Measurements from ENCODE around the gene INHBB. TPM values are rescaled to one million over a fixed set of nuclear protein-coding genes. Genes with fewer than 3 reads are reported as not detected.
"Not testable (repeated sequence)": the region's sequence is repeated elsewhere in the genome, so short reads cannot be mapped to it uniquely, and the experiment has no call there.

INHBB gene
- 1 to 10 TPM in 4 of 12 donors, under 1 TPM in 6, not detected in 2; 0.48 to 1.5 (median 0.91) TPM for polyA plus RNA-seq (ENCODE audit: insufficient read length in 12 of 12)
- long read RNA-seq, donor 1: 0 reads
- long read RNA-seq, donor 2: 0 reads
- long read RNA-seq, donor 3: 0 reads
- long read RNA-seq, donor 4: 0 reads
- long read RNA-seq, donor 5: 0 reads
- long read RNA-seq, donor 6: 0 reads
- long read RNA-seq, donor 7: 0 reads
- long read RNA-seq, donor 8: 0 reads
- long read RNA-seq, donor 9: 0 reads
- long read RNA-seq, donor 10: 0 reads
- long read RNA-seq, donor 11, partial matches to known transcripts: 0 of 1 reads
- long read RNA-seq, donor 11, other reads (novel, unspliced or antisense): 0 of 1 reads

DNA sequence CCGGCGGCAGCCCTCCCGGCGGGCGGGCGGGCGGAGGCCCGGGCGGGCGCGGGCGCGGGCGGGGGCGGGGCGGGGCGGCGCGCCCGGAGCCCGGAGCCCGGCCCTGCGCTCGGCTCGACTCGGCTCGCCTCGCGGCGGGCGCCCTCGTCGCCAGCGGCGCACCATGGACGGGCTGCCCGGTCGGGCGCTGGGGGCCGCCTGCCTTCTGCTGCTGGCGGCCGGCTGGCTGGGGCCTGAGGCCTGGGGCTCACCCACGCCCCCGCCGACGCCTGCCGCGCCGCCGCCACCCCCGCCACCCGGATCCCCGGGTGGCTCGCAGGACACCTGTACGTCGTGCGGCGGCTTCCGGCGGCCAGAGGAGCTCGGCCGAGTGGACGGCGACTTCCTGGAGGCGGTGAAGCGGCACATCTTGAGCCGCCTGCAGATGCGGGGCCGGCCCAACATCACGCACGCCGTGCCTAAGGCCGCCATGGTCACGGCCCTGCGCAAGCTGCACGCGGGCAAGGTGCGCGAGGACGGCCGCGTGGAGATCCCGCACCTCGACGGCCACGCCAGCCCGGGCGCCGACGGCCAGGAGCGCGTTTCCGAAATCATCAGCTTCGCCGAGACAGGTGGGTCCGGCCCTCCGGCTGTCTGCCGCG lies at the start of gene INHBB:
TSS of gene INHBB (plus strand) at position 111 of the 641 bp plus-strand sequence. CDS start at position 164, 53 bp downstream.
- no peak for DNase-seq

DNA sequence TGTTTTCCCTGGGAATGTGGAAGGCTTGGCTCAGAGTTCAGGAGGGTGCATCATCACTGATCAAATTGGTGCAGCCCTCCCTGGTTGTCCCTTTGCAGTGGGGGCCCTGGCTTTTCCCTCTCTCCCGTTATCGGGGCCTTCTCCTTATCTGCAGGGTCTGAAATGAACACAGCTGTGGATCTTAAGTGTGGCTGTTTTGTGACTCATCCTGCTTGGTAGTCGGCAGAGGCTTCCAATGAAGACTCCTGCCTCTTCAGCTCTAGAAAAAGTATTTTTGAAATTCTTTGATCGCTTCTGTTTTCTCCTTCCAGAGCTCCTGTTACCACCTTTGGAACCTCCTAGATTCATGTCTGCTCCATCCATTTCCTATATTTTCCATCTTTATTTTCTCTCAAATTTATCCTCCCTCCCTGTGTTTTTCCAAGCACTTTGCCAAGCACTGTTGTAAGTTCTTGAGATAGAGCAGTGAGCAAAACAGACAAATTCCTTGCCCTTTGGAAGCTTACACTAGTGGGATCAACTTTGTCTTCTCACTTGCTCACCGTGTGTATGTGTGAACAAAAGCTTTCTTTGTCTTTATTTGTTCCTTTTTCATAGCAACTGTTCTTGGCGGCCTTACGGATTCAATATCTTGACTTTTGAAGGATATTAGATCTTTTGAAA lies 47.6 kb upstream of the INHBB start:
- no peak for DNase-seq

DNA sequence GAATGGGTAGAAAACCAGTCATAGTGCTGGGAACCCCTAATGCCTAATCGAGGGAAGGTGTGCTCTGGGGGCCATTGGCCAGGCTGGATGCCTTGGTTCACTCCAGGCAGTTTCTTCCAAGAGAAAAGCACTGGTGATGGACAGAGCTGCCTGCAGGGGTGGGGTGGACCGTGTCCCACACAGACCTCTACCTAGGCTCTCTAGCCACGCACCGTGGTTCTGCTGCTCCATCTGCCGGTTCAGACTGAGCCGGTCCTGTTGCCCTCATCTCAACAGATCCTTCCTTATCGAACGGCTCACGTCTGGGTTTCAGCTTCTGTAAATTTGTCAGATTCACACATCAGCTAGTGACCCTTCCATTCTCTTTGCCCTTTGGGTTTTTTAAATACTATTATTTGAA lies 46.9 kb upstream of the INHBB start:
- DNase-seq: no peak

DNA sequence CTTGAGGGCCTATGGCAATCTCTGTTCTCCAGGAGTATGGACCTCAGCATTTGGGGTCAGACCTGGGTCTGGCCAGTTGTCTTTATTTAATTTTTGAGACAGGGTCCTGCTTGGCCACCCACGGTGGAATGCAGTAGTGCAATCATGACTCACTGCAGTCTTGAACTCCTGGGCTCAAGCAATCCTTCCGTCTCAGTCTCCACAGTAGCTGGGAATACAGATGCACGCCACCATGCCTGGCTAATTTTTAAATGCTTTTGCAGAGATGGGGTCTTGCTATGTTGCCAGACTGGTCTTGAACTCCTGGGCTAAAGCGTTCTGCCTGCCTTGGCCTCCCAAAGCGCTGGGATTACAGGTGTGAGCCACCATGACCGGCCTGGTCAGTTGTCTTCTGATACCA lies 46.4 kb upstream of the INHBB start:
- no peak for DNase-seq

DNA sequence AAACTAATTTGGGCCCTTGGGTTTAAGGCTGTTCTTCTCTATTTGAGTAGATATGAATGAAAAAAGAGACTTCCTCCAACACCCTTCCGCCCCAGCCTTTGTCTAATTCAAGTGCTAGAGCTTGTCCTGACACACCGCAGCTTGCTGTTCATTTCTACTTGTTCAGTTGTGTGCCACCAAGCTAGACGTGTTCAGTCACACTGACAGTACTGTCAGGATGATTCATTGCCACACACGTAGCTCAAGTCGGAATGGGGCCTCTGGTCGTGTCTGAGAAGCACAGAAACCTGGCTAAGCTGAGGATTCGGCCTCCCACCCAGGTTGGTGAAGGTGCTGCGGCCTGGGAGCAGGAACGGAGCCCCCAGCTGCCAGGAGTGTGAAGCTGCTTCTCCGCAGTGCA lies 45.6 kb upstream of the INHBB start:
- DNase-seq: no peak

DNA sequence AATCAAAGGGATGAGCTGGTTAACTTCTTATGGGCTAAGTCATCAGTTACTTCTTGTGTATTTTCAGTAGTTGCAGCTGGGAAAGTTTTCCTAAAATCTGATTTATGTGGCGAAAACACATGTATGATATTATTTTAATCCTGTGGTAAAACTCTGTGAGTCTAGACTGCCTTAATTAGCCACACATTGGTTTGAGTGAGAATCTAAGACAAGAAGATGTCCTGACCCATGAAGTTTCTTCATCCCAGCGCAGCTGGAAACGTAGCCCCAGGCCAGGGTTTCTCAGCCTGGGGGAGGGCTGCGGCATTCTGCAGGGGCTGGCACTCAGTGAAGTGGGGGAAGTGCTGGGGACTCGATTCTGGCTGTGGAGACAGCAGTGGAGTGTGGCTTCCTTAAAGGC lies 44.7 kb upstream of the INHBB start:
- no peak for DNase-seq

DNA sequence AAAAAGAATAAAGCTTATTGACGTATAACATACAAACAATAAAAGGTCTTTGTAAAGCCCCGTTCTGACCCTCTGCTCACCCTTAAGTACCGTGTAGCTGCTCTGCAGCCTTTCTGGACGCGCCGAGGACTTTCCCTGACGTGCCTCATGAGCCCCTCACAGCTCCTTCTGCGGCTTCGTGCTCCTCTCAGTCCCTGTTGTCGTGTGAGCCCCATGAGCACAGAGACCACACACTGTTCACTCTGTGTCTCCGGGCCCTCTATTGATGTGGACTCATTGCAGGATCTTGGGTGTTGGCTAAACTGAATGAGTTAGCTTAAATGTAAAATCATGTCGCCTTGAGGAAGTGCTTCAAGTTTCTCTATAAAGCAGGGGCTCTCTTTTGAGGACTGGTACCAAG lies 43.6 kb upstream of the INHBB start:
- DNase-seq: no peak

DNA sequence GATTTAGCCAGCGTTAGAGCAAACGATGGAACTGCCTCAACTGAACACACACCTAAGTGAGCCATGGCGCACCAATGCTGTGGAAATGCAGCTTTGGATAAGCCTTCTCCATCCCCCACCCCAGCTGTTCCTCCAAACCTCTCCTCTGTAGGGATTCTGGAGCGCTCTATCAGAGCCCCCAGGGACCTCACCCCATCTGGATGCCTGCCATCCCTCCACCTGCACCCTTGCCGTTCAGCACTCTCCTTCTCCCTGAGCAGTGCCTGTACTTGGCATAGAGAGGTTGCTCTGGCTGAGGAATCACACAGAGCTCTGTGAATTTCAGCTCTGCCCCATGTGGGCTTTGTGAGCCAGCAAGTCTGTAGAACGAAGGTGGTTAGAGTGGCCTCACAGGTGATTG lies 42.8 kb upstream of the INHBB start:
- no peak for DNase-seq

DNA sequence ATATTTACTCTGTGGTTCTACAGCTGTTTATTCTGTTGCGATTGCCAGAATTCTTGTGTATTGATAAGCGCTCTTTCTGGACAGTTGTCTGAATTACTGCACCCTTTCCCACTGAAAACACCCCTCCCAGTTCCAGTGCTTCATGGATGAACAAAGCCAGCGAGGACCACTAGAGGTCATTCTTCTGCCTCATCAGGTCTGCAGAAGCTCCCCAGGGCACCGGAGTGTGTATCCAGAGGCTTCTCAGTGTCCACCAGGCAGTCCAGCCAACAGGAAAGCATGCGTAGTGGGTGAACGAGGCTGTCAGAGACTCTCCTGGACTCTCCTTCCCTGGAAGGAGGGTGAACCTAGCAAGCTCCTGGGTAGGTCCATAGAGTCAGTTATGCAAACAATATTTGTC lies 40.6 kb upstream of the INHBB start:
- DNase-seq: no peak

DNA sequence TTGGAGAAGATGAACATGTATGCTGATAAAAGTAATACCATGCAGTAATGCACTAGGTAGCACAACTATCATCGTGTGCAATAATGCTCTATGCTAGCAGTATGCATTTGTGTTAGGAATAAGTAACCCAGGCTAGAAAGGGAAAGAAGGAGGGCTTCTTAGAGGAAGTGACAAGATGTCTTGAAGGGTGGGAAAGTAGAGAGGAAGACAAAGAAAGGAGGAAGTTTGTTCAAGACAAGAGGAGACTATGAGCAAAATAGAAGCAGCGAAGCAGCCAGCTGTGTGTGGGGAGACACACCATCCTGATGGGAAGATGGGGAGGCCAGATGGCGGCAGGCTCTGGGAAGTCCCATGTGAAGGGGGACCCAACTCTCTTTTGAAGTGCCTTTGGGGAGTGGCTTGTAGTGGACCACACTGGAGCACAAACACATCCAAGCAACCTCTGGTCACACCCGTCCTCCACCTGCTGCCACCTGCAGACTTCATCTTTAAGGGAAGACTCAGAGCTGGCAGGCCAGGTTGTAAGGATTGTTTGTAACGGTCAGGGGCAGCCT lies 39.9 kb upstream of the INHBB start:
- no peak for DNase-seq

DNA sequence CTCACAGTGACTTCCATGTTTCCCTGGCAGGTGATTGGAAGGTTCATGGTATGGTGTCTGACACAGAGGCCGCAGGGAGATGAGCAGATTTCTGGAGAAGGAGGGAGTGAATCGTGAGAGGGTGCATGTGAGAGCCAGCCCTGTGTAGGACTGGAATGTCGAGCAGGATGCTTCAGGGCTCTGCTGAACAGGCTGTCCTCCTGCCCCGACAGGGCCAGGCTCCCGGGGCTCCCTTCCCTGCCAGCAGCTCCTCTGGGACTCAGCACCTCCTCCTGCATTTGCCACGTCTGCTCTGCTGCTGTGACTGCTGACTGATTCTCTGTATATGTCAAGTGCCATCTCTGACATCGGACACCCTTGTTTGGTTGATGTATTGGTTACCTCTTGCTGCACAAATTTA lies 38.5 kb upstream of the INHBB start:
- no peak for DNase-seq

DNA sequence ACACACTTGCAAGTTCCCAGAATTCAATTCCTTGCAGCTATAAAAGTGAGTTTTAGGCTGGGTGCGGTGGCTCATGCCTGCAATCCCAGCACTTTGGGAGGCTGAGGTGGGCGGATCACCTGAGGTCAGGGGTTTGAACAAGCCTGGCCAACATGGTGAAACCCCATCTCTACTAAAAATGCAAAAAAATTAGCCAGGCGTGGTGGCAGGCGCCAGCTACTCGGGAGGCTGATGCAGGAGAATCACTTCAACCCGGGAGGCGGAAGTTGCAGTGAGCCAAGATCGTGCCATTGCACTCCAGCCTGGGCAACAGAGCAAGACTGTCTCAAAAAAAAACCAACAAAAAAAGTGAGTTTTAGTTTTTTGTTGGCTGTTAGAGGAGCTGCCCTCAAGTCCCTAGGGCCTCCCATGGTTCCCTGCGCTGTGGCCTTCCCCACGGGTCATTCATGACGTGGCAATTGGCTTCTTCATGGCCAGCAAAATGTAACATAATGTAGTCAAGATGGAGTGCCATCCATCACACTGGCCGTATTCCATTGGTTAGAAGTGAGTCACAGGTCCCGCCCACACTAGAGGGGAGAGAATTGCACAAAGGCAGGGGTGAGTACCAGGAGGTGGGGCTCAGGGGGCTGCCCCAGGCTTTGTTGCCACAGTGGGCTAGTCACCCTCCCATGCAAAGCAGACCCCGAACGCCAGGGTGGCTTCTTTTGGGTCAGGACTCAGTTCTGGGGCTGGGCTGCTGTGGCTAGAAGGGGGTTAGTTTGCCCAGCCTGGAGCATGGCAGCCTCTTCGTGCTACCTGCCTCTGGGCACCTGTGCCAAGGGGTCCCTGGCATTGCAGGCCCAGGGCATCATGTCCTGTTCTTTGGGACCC lies 37.7 kb upstream of the INHBB start:
- DNase-seq: no peak

DNA sequence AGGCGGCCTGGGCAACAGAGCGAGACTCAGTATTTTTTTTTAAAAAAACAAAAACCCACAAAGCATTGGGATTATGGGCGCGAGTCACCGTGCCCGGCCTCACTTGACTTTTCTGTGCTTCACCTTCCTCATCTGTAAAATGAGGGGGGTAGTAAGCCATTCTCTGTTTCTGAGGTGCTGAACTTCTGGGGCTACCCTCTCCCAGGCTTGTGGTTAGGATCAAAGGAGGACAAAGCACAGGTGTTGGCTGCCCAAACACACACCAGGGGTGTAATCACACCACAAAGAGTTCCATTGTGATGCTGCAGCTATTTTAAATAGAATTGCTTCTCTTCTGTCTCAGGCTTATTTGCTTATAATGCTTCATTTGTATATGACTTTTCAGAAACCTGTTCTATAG lies 35.8 kb upstream of the INHBB start:
- no peak for DNase-seq

DNA sequence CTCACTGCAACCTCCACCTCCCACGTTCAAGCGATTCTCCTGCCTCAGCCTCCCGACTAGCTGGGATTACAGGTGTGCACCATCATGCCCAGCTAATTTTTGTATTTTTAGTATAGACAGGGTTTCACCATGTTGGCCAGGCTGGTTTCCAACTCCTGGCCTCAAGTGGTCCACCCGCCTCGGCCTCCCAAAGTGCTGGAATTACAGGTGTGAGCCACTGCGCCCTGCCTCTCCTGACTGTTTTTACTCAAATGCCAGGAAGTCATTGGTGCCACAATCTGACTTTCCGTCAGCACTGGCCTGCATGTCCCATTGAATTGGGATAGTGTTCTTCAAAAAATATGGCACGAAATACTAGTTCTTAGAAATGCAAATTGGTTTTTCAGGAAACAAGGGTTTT lies 35.1 kb upstream of the INHBB start:
- DNase-seq: not testable (repeated sequence)

DNA sequence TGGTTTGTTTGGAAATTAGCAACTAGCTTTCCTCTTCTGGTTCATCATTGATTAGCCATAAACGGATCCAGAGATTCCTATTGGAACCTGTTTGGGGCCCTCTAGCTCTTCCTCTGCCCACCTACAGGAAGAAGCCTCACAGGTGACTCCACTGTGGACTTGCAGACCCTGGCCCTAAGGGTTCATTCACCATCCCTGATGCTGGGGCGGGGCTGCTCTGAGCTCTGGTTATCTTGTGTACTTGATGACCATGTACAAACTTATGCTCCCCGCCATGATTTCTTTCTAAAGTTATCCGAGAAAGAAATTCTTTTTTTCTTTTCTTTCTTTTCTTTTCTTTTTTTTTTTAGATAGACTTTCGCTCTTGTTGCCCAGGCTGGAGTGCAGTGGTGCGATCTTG lies 33.9 kb upstream of the INHBB start:
- no peak for DNase-seq

DNA sequence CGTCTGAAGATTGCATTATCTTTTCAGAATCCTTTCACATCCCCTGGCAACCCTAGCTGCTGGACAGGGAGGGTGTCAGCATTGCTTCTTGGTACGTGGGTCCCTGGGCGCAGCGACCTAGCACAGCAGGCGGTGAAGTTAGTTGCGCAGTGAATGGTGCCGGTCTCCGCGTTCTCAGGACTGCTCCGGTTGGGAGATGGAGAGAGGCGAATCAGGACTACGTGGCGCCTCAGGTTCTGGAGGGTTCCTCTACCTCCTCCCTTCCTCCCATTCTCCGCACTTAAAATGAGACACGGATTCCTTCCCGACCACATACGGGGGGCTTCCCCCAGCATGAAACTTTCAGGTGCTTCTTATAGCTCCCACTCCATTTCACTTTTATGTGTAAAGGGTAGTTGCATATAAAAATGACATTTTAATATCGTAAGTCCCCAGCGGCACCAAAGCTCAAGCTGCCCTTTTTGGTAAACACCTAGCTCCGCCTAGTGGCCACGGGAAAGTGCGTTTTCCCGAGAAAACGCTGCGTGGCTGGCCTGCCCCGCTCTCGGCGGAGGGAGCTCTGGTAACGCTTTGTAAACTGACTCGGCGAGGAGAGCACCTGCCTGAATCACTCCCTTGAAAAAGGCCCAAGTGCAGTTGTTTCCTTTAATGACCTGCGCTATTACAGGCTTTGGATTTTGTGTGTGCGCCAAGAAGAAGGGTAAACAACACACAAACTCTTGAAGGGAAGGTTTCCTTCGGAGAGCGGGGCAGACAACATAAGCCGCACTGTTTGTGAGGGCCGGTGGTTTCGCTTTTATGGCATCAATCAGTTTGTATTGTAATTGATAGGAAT lies 32.9 kb upstream of the INHBB start:
- peak; percentile 91 for DNase-seq

DNA sequence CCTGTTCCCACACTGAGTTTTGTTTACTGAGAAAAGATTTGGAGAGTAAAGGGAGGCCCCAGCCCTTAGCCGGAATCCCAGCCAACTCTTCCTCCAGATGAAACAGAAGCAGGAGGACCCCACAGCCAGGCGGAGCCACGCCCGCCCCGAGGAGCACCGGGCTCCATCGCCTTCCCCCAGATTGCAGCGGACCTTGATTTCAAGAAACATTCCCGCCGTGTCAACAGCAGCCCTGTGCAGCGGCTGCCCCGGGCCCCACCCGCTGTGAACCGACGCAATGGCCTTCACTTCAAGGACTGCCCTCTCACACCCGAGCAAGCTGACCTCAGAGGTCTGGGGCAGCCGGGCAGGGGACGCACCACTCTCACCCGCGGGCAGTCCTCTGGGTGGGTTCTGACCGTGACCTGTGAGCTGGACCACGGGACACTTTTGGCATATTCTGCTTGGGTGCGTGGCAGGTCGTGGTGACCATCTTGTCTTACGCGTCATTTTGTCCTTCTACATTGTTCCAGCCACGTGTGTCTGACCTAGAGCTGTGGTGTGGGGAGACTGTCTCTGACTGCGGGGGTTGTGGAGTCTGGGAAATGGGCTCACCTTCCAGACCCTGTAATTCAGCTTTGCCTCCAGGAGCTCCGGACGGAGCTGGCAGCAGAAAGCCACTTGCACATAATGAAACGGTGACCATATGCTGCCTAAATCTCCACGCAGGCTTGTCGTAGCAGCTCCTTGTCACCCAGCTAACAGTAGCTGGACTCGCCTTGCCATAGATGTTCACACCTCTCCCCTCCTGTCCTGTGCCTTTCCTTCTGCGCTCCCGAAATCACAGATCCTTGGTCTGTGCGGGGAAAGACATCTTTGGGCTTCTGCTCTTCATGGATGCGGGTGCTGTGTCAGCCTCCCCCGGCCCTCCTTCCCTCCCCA lies 32.0 kb upstream of the INHBB start:
- no peak for DNase-seq

DNA sequence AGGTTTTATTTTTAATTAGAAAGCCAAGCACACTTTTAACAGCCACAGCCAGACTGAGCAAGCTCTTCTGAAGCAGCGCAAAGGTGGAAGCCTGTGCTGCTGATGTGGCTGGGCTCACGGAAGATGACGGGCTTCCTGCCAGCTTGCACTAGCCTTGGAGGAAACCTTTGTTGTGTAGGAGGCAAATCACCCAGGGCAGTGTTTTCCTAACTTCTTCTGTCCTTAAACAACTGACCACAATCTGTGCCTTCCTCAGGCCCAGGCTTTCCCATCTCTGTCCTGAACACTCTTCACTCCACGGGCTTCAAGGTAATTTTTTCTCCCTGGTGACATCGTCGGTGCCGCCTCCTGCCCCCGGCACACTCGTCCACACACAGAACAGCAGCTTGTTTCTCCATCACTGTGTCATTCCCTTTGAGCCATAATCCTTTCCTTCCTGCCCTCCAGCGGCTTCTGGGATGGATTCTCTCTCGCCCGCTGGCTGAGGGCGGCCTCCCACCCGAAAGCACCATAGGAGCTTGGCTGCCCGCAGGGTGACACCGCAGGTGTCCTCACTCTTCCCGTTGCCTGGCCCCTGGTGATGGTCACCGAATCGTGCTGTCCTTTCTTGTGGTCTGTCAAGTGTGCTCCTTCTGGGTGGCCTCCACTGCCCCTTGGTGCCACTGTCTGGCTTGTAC lies 31.1 kb upstream of the INHBB start:
- DNase-seq: no peak

DNA sequence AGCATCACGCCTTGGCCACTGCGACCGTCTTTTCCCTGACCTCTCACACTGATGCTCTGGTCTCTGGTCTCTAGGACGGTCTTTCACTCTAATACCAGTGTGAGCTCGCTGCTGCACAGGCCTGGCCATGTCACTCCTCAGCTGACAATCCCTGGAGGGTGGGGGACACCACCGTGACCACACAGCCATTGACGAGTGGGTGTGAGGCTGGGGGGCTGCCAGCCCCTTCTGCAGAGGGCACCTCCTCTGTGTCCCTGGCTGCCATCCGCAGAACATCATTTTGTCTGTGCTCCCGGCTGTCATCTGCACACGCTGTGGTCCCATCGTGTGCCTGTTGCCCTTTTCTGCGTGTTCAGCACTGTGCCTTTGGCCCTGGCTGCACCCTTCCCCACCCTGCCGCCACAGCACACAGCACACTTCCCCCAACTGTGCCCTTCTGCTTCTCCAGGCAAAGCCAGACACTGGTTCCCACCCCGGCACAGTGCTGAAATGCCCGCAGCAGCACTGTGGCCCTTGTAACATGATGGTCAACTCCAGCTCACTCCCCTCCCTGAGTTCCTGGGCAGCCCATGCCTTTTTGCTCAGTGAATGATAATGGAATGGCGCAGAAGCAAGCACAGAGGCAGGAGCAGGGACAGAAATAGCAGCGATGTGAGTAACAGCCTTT lies 30.4 kb upstream of the INHBB start:
- no peak for DNase-seq

All from muscle of arm (tissue), 14 donors.